Upper lobe of left lung (tissue), 6 donors: Measurements from ENCODE around the gene ELOF1. TPM values are rescaled to one million over a fixed set of nuclear protein-coding genes. Genes with fewer than 3 reads are reported as not detected.
A peak's percentile ranks its signal among the peaks of the same experiment; 100 is the strongest.

Experiments used
- ATAC-seq, 2 donors: fragments of 200-7000 bp; cut with Tn5 transposase; one replicate each; pipeline ENCODE4 v1.9.1; 2022; ENCODE audit warnings: mild to moderate bottlenecking in 2 of 2, moderate library complexity in 2 of 2; ENCODE audit not compliant: low FRiP score in 2 of 2
- DNase-seq, 2 donors: peaks; one replicate each; pipeline ENCODE4 v3.0.0-alpha.2; 2019 to 2020
- H3K27ac ChIP-seq, 4 donors: fragments of 200-600 bp; sonication (generic); one replicate each; pipeline ENCODE4 v1.5.1; 2016 to 2019
- H3K27me3 ChIP-seq, 4 donors: fragments of 200-600 bp; sonication (generic); one replicate each; pipeline ENCODE4 v1.5.1; 2017 to 2019
- H3K36me3 ChIP-seq, 4 donors: fragments of 200-600 bp; sonication (generic); one replicate each; pipeline ENCODE4 v1.5.1; 2016 to 2019
- H3K4me1 ChIP-seq, 4 donors: fragments of 200-600 bp; sonication (generic); one replicate each; pipeline ENCODE4 v1.5.1; 2018 to 2019
- H3K4me3 ChIP-seq, 4 donors: fragments of 200-600 bp; sonication (generic); one replicate each; pipeline ENCODE4 v1.5.1; 2017 to 2019; ENCODE audit warnings: mild to moderate bottlenecking in 2 of 4, moderate library complexity in 1 of 4
- H3K9me3 ChIP-seq, 4 donors: fragments of 200-600 bp; sonication (generic); one replicate each; pipeline ENCODE4 v1.5.1; 2018 to 2019
- EP300 ChIP-seq, 4 donors: sonication (generic); formaldehyde crosslinking; IDR thresholded peaks; one replicate each; pipeline ENCODE4 v1.5.1; 2017; ENCODE audit warnings: antibody characterized with exemption in 4 of 4, control low read depth in 2 of 4
- POLR2A ChIP-seq, 4 donors: fragments of 450-650 bp; IDR thresholded peaks; one replicate each; pipeline ENCODE4 v1.5.1; 2016 to 2017; ENCODE audit warnings: antibody characterized with exemption in 4 of 4, mild to moderate bottlenecking in 2 of 4
- POLR2AphosphoS5 ChIP-seq, 2 donors: sonication (generic); formaldehyde crosslinking; IDR thresholded peaks; one replicate each; pipeline ENCODE4 v1.5.1; 2017; ENCODE audit warnings: antibody characterized with exemption in 2 of 2
- WGBS, 2 donors: methylation state at CpG; one replicate each; pipeline ENCODE4 v1.1.5; 2017 to 2018; 5-methylcytosine and 5-hydroxymethylcytosine counted together
- total RNA-seq, 6 donors: library from RNA; depleted of rRNA in 4 of 6; stranded (reverse); fragments of >200 nt in 4 of 6; gene quantifications; one replicate each; pipeline versions ENCODE4 v1.1.0 to v1.2.1, GENCODE V29; 2016 to 2021
- TF ChIP-seq, protein P1 (sequence below), 6 experiments: fragments of 450-650 bp in 4 of 6; fragments of 200-600 bp in 2 of 6; sonication (generic) in 2 of 6; IDR thresholded peaks; one replicate each; pipeline ENCODE4 v1.5.1; 2016 to 2019; ENCODE audit warnings: antibody characterized with exemption in 6 of 6
- donor health status: DM: no; HTN: no; CAD: no; lungs with moderate emphysema.
- donor health status: DM: no; HTN: yes; CAD: no; lungs with severe emphysema.

Gene ELOF1
- total RNA-seq, 6 donors from 2014 or later, result 21.0 to 58.3 (median 42.9) TPM

DNA sequence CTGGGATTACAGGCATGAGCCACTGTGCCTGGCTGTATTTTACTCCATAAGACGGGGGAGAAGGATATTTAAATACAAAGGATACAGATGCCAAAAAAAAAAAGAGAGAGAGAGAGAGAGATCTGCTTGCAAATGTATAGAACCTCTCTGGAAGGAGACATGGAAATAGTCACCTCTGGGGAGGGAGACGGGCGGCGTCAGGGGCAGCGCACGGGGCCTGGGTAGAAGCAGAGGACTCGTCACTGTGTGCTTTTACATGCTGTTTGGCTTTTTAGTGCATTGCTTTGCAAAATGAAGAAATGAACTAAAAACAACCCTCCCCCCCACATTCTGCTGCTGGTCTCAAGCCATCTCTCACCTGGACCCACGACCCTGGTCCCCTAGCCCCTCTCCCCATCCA, 48.6 kb downstream of the ELOF1 start:
- Histone ChIP-seq H3K36me3 (peaks cover 0 to 45% (median 20%) of the 10 kb centered on the region in 4 donors), H3K9me3 (no peaks in the 10 kb centered on the region), H3K27ac (no peak overlapping the region), H3K4me1 (peaks cover 5 to 12% (median 10%) of the 10 kb centered on the region in 4 donors), H3K4me3 (no peak overlapping the region), H3K27me3 (no peaks in the 10 kb centered on the region)
- DNase-seq (peak in 1 of 2 donors; percentile 57), ATAC-seq (no peak)
- 93 to 98% methylated on average over 8 of the region's 8 CpGs for WGBS, 2 donors
- TF ChIP-seq, protein P1, sequence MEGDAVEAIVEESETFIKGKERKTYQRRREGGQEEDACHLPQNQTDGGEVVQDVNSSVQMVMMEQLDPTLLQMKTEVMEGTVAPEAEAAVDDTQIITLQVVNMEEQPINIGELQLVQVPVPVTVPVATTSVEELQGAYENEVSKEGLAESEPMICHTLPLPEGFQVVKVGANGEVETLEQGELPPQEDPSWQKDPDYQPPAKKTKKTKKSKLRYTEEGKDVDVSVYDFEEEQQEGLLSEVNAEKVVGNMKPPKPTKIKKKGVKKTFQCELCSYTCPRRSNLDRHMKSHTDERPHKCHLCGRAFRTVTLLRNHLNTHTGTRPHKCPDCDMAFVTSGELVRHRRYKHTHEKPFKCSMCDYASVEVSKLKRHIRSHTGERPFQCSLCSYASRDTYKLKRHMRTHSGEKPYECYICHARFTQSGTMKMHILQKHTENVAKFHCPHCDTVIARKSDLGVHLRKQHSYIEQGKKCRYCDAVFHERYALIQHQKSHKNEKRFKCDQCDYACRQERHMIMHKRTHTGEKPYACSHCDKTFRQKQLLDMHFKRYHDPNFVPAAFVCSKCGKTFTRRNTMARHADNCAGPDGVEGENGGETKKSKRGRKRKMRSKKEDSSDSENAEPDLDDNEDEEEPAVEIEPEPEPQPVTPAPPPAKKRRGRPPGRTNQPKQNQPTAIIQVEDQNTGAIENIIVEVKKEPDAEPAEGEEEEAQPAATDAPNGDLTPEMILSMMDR (IDR thresholded peaks at IDR 0.05), result no peak
- TF ChIP-seq EP300 (IDR thresholded peaks at IDR 0.05) (no peak), POLR2A (IDR thresholded peaks at IDR 0.05) (no peak), POLR2AphosphoS5 (IDR thresholded peaks at IDR 0.05) (no peak)

DNA sequence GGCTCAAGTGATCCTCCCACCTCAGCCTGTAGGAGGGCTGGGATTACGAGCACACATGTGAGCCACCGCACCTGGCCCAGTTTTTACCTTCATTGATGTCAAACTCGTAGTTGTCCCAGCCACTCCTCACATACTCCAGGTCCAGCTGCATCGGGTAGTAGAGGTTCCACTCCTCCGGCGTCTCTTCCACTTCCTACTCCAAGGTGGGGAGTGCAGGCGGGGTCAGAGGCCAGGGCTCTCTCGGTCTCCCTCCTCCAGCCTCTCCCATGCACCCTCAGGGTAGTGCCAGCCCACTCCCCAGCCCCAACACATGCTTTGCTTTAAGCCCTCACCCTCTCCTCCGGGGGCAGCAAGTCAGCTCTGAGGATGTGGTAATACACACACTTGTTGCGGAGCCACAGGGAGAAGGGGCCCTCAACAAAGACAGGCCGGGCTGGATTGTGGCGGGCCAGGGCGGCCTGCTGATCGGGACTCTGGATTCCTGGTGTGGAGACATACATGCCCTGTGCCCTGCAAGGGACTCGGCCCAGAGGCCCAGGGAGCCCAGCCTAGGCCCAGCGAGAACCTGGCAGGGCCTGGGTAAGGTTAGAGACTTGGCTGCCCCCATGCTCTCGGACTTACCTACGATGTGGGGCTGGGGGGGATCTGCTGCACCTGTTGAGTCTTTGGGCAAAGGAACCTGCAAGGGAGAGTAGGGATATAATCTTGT, 51.5 kb downstream of the ELOF1 start:
- no peaks in the 10 kb centered on the region for H3K27me3 ChIP-seq
- no peak overlapping the region for H3K27ac ChIP-seq
- no peak for ATAC-seq
- H3K9me3 ChIP-seq, result no peaks in the 10 kb centered on the region
- peak in 1 of 2 donors; percentile 74 for DNase-seq
- peaks cover 10 to 20% (median 15%) of the 10 kb centered on the region in 4 donors for H3K4me1 ChIP-seq
- no peak overlapping the region for H3K4me3 ChIP-seq
- 94% methylated on average over 10 to 18 of the region's 18 CpGs for WGBS, 2 donors
- H3K36me3 ChIP-seq, result peaks cover 0 to 20% (median 7%) of the 10 kb centered on the region in 4 donors
- no peak for TF ChIP-seq POLR2AphosphoS5 (IDR thresholded peaks at IDR 0.05)
- TF ChIP-seq POLR2A (IDR thresholded peaks at IDR 0.05), result no peak
- TF ChIP-seq, protein P1 (IDR thresholded peaks at IDR 0.05), result no peak
- no peak for TF ChIP-seq EP300 (IDR thresholded peaks at IDR 0.05)

DNA sequence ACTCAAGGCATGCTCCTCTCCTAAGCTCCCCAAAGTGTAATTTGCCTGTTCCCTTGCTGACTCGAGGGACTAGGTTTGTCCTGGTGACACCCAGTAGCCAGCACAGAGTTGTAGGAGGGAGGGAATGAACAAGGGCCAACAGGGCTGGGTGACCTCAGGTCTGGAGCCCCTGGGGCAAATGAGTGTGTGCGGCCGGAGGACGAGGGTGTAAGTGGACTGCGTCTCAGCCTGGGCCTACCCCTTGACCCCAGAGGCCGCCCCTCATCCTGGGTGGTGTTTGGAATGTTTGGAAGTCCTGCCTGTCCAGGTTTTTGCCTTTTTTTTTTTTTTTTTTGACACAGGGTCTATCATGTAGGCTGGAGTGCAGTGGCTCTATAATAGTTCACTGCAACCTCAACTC, 52.1 kb downstream of the ELOF1 start:
- no peak for TF ChIP-seq POLR2A (IDR thresholded peaks at IDR 0.05)
- H3K27ac ChIP-seq, result no peak overlapping the region
- no peak for DNase-seq
- peaks cover 0 to 14% (median 4%) of the 10 kb centered on the region in 4 donors for H3K36me3 ChIP-seq
- ATAC-seq, result no peak
- H3K4me1 ChIP-seq, result peaks cover 10 to 20% (median 15%) of the 10 kb centered on the region in 4 donors
- no peaks in the 10 kb centered on the region for H3K27me3 ChIP-seq
- no peaks in the 10 kb centered on the region for H3K9me3 ChIP-seq
- no peak overlapping the region for H3K4me3 ChIP-seq
- WGBS, 2 donors, result 89 to 98% methylated on average over 6 of the region's 6 CpGs

DNA sequence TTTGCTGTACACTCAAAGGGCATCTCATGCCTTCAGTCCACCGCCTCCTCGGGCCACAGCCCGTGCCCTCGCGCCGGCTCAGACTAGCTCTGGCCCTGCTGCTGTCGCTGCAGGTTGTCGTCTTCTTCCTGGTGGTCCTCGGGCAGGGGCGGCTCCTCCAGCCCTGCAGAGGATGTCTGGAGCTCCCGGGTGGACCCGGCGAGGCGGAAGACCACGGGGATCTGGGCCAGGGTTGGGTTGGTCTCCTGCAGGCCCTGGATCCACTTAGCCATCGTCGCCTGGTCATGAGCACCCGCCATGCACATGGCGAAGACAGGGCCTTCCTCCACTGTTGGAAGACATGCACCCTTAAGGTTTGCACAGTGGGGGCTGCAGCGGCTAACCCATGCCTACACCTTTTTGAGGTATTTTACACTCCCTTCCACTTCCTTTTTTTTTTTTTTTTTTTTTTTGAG, 52.9 kb downstream of the ELOF1 start:
- DNase-seq, result peak in 1 of 2 donors; percentile 88
- 29 to 69% methylated on average over 5 to 20 of the region's 20 CpGs for WGBS, 2 donors
- ATAC-seq, result peak; percentile 12 to 34
- H3K4me1 ChIP-seq, result peaks cover 10 to 20% (median 15%) of the 10 kb centered on the region in 4 donors
- H3K27me3 ChIP-seq, result no peaks in the 10 kb centered on the region
- H3K4me3 ChIP-seq, result peak overlapping the region; percentile 70 to 100 (median 89)
- TF ChIP-seq EP300 (IDR thresholded peaks at IDR 0.05) (no peak), POLR2AphosphoS5 (IDR thresholded peaks at IDR 0.05) (no peak)
- TF ChIP-seq, protein P1 (IDR thresholded peaks at IDR 0.05), result no peak
- H3K27ac ChIP-seq, result peak overlapping the region; percentile 90 to 97 (median 92)
- H3K9me3 ChIP-seq, result no peaks in the 10 kb centered on the region
- peaks cover 0 to 7% (median under 1%) of the 10 kb centered on the region in 4 donors for H3K36me3 ChIP-seq

DNA sequence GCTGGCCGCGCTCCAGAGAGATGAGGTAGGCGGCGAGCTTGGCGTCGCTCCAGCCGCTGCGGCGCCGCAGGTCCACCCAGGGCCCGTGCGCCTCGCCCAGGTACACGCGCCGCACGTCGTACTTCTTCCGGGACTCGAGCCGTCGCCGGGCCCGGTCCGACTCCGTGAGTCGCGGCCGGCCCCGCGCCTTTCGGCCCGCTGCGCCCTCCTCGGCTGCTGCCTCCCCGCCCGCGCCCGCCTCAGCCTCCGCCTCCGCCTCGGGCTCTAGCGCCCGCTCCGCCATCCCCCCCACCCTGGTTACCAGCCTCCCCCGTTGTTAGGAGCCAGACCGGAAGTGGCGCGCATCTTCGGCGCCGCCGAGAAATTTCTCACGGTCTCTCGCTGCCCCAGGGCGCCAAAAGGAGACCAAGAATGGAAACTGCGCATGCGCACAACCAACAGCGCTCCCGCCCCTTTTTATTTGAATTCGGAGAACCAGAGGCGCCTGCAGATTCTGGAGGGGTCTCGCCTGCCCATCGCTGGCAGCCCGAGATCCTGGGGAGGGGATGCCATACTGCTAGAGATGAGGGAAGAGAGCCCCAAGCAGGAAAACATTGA, 53.4 kb downstream of the ELOF1 start, which contains the start of gene ZNF653:
ZNF653 (minus strand) TSS at position 336 of the 597 bp plus-strand sequence; CDS start at position 283, 53 bp downstream.
- DNase-seq (peak; percentile 88 to 98), ATAC-seq (peak; percentile 88 to 95)
- Histone ChIP-seq H3K4me3 (peak within 1 kb of the TSS; percentile 70 to 100 (median 89)), H3K4me1 (peaks cover 10 to 20% (median 15%) of the 10 kb centered on the region in 4 donors), H3K36me3 (peaks cover 0 to 6% (median 0%) of the 10 kb centered on the region in 4 donors), H3K9me3 (no peaks in the 10 kb centered on the region), H3K27me3 (no peaks in the 10 kb centered on the region), H3K27ac (peak within 1 kb of the TSS; percentile 90 to 97 (median 92))
- 0% methylated on average over 14 of the region's 65 CpGs for WGBS, 2 donors
- TF ChIP-seq, protein P1 (IDR thresholded peaks at IDR 0.05), result peak in 1 of 6 experiments; percentile 12
- TF ChIP-seq EP300 (IDR thresholded peaks at IDR 0.05) (no peak), POLR2A (IDR thresholded peaks at IDR 0.05) (peak in 1 of 4 donors; percentile 63), POLR2AphosphoS5 (IDR thresholded peaks at IDR 0.05) (peak in 1 of 2 donors; percentile 39)
